GM18870 (cell line): Measurements from ENCODE around the gene PXYLP1.

Source experiments
- ATAC-seq: cut with Tn5 transposase; IDR thresholded peaks from one replicate; pipeline ENCODE4 v1.9.1; 2021; ENCODE audit warnings: moderate library complexity; ENCODE audit not compliant: unreplicated experiment

The PXYLP1 gene

DNA sequence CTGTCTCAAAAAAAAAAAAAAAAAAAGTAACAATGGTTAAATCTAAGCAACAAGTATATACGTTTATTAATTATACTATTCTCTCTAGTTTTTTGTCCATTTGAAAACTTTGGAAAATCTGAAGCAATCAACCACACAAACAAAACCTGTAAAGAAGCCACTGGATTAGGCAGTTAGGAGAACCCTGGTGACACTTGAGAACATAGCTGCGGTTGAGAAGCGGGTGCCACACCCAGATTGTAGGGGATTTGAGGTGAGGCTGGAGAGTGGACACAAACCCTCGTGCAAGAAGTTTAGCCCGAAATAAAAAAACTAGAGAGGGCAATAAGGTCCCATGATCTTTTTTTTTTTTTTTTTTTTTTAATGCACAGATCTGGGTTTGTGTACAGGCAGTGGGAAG is 110.8 kb downstream of the PXYLP1 start:
- no peak for ATAC-seq

DNA sequence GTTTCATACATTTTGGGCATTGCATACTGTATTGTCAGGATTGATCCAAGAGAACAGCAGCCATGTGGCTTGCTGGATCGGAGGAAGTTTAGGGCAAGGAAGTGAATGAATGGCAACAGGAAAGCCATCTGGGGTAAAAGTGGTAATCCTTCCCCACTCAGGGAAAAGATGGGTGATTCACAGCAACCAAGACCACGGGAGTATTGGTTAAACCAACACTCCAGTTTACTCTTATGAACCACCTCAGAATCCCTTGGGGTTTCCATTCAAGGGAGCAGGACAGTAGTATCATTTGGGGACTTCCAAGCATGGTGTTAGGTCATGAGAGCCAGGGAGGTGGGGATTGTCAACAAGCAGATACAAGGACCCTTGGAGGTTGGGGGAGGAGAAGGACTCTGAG is 111.5 kb downstream of the PXYLP1 start:
- no peak for ATAC-seq

DNA sequence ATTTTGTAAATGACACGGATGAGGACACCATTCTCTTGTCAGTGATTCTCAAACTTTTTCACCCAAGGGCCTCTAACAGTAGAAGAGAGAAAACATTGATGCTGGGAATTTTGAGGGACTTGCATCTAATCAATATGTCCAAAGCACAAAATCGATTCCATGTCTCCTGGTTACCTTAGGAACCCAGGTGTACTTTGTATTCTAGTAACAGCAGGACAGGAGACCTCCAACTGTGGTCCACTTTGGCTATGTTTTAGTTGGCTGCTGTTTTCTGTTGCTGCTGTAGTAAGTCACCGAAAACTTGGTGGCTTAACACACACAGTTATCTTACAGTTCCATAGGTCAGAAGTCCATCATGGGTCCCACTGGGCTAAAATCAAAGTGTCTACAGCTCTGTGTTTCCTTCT is 112.2 kb downstream of the PXYLP1 start:
- ATAC-seq, result no peak
